HG03139 (cell line): ENCODE data around the gene NAT8L.

Experiments used
- ATAC-seq: cut with Tn5 transposase; IDR thresholded peaks from one replicate; pipeline ENCODE4 v1.9.1; 2021; ENCODE audit not compliant: unreplicated experiment

The NAT8L gene

DNA sequence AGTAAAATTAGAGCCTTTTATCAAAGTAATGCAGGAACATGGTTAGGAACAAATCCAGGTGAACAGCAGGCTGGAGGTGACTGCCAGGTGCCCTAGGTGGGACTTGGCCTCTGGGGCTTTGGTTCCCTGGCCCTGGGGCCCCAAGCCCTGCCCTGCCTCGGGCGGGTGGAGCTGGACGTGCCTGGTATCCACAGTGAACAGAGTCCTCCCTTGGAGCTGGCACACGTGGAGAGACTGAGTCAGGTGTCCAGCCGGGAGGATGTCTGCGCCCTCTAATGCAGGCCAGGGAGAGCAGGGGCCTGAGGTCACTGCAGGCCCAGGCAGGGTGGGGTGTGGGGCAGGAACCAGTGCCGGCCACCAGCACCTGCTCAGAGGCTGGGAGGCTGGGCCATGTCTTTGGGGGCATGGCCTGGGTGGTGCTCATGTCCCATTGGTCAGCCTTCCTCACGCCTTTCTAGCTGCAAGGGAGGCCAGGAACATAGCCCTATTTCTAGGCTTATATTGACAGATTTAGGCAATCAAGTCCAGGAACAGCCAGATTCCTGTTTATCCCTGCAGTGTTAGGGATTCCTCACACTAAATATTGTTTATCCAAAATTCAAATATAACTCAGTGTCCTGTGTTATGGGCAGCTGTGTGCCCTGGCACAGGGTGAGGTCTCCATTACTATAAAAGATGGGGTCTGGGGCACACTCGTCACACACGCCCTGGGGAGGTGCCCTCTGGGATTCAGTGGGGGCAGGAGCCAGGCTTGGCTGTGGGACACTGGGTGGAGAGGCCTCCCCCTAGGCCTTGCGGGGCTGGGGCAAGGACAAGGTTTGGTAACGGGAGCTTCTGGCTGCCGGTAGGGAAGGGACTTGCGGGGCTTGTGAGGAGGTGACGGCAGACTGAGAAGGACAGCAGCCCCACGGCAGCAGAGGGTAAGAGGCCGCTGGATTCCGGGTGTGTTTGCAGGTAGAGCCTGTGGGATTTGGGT is 14.3 kb upstream of the NAT8L start:
- no peak for ATAC-seq

DNA sequence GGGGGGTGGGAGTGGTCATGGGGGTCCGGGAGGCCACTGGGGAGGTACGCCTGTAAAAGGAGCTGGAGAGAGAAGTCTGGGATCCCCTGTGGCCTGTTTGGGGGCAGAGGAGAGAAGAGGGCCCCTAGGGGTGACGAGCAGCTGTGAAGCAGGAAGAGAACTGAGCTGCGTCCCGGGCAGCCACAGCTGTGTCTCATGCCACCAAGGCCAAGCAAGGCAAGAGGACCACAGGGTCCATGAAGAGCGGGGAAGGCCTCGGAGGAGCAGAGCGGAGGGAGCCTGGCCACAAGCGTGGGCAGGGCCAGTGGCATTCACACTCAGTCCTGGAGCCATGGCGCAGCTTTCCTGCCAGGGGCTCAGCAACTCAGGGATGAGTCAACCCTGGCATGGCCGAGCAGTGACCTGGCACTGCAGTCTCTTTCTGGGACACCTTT is 13.6 kb upstream of the NAT8L start:
- ATAC-seq: no peak

DNA sequence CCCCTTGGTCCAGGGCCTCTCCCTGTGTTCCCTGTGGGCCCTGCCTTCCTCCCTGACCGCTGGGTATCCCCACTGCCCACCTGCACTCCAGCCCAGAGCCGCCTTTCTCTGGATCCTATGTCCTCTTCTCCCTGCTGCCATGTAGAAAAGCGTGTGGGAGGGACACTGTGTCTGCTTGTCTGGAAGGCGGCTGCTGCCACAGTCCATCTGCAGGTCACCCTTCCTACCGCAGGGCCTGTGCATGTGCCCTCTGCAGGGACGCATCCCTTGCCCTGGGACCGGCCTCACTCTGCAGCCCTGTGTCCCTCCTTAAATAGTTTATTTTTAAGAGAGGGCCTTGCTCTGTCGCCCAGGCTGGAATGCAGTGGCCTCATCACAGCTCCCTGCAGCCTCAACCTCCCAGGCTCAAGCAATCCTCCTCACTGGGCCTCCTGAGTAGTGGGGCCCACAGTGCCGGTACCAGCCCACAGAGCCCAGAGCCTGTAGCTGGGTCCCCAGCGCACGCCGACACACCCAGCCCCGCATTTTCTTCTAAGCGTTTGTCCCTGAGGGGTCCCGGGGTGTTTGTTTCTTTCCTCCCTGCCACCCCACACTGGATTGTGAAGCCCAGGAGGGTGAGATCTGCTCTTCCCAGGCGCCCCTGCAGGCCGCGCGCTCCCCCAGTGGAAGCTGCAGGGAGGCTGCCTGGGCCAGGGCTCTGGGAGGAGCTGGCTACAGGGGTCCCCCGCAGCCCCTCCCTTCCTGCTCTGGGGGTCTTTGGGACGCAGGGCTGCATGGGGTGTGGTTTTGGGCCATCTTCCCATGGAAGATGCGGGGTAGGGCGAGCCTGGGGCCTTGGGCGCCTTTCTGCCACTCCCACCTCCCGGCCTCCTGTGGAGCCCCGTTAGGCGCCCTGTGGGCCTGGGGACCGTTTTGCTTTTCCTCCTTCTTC is 12.8 kb upstream of the NAT8L start:
- no peak for ATAC-seq

DNA sequence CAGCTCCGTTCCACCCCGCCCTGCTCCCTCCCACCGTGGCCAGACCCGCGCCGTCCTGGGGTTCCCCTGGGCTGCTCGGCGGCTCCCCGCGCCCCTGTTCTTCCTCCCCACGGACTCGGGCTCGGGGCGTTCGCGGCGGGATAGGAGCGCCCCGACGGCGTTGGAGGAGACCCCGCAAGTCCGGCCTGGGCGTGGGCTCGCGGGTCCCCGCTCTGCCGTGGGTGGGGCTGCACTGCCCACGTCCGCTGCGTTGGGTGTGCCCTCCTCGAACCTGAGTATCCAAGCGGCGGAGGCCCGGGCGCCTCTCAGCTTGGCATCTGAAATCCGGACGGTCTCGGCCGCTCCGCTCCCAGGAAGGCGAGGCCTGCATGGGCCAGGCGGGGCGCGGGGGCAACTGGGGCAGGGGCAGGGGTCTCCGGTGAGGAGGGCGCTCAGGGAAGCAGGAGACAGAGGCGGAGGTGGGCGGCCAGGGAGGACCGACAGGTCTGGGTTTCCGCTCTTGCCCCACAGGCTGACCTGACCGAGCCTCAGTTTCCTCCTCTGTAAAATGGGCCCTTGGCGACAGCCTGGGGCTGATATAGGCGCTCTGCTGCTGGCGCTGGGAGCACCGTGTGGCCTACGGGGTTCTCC is 12.0 kb upstream of the NAT8L start:
- ATAC-seq: no peak

DNA sequence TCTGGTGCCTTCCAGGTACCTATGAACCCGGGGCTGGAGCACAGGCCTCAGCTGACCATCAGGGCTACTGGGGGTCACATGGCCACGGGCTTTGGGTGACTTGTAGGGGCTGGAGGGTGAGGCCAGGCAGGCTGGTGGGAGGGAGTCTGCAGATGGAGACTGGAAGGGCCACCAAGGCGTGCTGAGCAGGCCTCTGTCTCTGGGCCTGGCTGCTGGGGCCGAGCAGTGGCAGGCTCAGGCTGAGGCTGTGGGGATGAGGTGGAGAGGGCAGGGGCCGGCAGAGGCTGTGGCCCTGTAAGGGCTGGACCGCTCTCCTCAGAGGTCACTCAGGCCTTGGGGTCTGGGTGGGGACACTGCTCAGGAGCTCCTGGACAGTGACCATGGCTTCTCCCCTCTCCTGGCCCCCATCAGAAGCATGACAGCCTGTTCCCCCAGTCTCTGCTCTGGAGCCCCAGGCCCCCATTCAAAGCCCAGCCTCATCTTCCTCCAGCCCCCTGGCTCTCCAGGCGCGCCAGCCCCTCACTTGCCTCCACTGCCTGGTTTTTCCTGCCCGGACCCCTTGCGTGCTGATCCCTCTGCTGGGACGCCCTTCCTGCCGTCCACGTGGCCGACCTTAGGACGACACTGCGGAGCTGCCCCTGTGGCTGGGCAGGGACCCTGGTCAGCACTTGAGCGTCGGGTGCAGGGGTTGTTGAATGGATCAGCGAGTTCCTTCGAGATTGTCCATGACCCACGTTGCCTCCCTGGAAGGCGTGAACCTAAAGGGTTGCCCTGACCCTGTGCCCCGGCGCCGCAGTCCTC is 11.1 kb upstream of the NAT8L start:
- no peak for ATAC-seq

DNA sequence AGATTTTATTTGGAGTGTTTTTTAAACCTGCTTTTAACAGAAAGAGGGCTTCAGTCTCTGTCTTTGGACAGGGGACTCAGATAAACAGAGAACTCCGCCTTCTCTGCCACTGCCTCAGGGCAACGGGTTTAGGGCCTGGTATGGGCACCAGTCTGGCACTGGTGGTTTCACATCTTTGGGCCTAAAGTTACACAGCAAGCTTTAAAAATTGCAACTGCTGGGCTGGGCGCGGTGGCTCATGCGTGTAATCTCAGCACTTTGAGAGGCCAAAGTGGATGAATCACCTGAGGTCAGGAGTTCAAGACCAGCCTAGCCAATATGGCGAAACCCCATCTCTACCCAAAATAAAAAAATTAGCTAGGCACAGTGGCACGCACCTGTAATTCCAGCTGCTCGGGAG is 10.3 kb upstream of the NAT8L start:
- ATAC-seq: no peak

DNA sequence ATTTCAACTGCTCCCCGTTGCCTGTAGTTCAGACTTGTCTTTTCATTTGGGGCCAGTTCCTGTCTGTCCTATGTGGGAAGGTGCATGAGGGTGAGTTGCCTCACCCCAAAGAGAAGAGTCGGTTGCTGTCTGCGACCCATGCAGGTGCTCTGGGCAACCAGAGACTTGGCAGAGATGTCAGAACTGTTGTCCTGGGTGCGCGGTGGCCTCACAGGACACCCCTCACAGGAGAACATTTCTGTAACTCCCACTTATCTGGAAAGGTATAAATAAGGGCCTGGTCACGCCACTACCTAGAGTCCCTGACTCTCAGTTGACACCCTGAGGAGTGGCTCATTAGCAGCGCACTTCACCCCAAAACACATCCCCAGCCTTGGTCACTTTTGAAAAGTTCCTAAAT is 9.7 kb upstream of the NAT8L start:
- ATAC-seq: no peak

DNA sequence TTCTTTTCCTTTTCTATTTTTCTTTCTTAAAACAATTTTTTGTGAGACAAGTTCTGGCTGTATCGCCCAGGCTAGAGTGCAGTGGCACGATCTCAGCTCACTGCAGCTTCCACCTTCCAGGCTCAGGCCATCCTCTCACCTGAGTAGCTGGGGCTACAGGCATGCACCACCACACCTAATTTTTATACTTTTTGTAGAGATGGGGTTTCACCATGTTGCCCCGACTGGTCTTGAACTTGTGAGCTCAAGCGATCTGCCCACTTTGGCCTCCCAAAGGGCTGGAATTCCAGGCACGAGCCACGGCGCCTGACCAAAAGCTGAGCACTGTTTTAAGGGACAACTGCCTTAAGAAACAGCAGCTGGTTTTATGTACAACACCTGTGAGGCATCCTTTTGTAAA is 9.3 kb upstream of the NAT8L start:
- no peak for ATAC-seq

DNA sequence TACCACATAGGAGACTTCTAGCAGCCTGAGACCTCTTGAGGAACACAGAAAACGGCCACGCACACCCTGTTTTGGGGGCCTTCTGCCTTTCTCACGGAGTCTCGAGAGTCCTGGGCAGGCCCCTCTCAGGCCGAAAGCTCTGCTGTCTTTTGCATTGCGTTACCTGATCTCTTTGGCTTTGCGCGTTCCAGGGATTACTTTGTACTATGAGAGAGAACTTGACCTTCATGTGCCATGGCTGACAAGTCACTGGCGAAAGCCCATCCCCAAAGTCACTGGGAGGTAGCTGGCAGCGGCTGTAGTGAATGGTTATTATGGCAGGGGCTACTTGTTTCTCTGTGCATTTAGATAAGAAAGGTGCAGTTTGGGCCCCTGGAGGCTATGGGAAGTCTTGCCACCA is 8.0 kb upstream of the NAT8L start:
- ATAC-seq: no peak

DNA sequence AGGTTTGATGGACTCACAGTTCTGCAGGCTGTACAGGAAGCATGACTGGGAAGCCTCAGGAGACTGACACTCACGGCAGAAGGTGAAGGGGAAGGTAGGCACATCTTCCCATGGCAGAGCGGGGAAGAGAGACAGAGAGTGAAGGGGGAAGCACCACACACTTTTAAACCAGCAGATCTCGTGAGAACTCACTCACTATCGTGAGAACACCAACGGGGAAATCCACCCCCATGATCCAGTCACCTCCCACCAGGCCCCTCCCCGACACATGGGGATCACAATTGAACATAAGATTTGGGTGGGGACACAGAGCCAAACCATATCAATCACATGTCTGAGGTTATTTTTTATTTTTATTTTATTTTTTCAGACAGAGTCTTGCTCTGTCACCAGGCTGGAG is 4.9 kb upstream of the NAT8L start:
- no peak for ATAC-seq

DNA sequence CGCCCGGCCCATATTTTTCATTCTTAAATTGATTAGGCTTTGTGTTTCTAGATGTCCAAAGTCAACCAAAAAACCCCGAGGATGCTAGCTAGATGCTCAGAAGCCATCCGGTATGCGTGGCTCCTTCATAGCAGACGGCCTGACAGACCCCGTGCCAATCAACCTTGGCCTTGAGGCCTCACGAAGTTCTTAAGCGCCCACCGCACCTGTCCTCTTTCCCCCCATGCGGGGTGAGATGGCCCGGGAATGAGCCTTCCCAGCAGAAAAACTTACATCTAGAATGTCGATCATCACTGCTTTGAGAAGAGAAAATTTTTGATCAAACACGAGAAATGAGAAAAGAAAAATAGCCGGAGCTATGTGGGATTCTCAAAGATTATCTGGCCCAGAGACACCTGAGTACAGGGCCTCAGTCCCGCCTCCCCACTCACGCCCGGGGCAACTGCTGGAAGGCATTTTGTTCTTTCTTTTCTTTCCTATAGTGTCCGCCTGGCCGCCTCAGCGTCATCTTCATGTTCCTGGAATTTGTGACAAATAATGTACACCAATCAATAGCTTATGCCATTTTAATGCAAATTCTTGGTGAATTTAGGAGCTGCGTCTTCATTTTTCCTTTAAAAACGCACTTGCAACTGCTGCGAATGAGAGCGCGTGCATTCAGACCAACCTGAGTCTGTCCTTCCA is 1.6 kb upstream of the NAT8L start:
- no peak for ATAC-seq

DNA sequence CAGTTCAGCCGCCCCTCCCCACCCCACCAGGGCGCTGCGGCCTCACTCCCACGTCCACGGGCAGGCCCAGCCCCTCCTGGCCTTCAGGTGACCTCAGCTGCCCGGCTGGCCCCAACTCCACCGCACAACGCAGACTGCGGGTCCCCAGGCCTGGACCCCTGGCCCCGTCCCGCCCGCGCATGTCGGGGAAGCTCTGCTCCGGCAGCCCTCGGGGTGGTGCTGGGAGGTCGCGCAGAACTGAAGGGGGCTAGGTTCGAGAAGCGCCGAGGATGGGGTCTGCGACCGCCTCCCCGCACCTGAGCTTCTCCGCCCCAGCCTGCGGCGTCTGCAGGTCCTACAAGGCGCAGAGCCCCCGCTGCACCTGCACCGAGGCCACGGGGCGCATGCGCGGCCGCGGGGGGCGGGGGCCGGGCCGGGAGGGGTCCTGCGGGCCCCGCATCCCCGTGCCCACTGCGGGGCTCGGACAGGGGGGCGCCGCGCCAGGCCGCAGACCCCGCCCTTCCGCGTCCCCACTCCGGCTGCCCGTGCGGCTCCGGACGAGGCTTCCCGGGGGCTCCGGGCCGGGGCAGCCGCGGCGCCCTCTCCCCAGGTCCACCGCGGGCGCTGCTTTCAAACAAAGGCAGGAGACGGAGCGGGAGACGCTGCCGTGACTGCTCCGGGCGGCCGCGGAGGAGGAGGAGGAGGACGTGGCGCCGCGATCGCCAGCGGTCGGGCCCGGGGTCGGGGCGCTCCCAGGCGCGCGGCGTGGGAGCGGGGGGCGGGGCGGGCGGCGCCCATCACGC is 672 bp upstream of the NAT8L start:
- ATAC-seq: no peak

DNA sequence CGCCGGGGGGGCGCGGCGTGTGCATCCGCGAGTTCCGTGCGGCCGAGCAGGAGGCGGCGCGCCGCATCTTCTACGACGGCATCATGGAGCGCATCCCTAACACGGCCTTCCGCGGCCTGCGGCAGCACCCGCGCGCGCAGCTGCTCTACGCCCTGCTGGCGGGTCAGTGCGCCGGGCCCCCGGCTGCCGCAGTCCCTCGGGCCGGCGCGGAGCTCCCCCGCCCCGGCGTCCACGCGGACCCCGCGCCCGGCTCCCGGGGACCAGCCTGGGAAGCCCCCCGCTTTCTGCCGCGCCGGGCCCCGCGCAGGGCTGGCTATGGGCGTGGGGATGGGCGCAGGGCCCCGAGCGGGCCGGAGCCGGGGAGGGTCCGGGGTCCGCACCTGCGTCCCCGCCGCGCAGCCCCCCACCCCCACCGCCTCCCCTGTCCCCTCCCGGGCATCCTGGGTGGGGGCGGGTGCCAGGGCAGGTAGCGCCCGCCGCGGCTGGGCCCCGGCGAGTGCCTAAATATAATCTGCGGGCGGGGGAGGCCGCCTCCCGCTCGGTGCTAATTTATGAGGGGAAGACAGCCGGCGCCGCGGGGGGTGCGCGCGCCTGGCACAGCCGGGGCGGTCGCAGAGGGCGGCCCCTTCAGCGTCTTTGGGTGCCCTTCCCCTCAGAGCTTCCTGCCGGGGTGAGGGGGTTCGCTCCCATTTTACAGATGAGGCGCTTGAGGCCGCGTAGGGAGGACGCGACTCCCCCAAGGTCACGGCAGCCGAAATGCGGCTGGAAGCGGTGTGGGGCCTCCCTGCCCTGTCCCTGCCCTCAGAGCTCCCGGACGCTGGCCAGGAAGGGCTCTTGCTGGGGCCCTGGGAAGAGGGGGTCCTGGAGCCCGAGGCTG is 837 bp downstream of the NAT8L start:
- ATAC-seq: no peak

DNA sequence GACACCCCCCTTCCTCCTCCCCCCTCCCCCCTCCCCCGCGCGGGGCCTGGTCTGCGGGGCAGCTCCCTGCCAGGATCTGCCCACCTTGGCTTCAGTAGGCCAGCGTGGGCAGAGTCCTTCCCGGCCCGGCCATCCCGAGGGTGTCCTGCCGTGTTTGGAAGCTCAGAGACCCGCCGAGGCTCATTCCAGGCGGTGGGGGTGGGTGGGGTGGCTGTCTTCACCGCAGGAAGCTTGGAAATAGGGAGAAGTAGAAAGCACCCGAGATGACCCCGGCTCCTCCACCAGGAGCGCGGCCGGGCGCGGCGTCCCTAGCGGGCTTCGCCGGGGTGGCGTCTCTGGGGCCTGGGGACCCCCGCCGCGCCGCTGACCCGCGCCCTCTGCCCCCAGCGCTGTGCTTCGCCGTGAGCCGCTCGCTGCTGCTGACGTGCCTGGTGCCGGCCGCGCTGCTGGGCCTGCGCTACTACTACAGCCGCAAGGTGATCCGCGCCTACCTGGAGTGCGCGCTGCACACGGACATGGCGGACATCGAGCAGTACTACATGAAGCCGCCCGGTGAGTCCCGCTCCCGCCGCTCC is 1.6 kb downstream of the NAT8L start:
- no peak for ATAC-seq

DNA sequence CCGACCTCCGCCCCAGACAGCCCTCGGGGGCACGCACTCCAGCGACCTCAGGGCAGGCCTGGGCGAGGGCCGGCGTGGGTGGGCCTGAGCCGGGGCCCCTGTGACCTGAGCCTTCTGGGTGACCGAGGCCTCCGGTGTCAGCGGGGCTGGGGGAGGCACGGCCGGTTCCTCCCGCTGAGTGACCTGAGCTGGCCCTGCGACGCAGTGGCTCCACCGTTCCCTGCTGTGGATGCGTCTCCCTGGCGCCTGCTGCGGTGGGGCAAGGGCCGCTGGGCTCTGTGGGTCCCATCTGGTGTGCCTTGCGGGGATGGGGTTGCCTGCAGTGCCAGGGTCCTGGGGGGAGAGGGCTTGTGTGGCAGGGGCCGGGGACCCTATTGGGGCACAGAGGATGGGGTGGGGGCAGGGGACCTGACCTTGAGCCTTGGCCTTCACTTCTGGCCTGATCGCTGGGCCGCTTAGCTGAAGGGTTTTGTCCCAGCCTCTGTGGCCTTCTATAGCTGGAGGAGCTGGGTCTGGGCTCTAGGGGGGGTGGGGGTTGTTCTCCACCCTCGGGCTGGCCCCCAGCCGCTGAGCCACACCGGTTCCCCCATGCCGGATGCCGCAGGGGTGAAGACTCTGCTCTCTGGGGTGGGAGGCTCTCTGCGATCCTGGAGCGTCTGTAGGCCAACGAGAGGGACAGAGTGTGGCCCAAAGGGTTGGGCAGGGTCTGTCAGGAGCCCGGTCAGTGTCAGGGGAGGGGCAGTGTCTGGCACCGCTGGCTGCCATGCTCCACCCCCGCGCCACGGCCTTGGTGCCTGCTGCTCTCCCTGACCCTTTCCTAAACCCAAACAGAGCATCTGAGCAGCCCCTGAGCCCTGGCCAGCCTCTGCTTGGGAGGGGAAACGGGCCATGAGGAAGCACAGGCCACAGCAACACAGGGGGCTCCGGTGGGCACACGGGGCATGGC is 2.3 kb downstream of the NAT8L start:
- no peak for ATAC-seq

DNA sequence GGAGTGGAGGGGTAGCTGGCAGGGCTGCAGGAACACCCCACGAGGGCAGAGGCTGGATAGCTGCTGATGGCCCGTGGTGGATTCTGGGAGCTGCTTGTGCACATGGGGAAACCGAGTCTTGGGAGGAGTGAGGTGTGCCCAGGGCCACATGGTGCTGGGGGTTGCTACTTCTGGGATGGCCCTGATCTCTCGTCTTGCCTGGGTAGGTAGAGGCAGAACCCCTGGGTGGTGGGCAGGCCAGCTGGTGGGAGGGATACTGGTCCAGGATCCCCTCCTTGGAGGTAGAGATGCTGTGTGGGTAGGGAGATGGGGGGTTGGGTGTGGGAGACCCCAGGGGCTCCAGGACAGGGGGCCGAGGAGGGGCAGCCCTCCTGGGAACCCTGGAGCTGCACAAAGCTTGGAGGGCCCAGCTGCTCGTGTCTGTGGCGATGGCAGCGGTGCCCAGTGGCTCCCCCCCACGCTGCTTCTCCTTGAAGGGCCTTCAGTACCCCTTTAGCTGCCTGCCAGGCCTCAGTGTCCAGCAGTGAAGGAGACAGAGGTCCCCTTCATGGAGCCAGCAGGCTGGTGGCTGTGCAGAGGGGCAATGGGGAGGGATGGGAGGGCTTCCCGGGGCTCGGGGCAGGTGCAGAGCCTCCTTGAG is 3.2 kb downstream of the NAT8L start:
- no peak for ATAC-seq
